Measurements from ENCODE around the gene VPS37B.
"Not testable (repeated sequence)": the region's sequence is repeated elsewhere in the genome, so short reads cannot be mapped to it uniquely, and the experiment has no call there.

The VPS37B gene

DNA sequence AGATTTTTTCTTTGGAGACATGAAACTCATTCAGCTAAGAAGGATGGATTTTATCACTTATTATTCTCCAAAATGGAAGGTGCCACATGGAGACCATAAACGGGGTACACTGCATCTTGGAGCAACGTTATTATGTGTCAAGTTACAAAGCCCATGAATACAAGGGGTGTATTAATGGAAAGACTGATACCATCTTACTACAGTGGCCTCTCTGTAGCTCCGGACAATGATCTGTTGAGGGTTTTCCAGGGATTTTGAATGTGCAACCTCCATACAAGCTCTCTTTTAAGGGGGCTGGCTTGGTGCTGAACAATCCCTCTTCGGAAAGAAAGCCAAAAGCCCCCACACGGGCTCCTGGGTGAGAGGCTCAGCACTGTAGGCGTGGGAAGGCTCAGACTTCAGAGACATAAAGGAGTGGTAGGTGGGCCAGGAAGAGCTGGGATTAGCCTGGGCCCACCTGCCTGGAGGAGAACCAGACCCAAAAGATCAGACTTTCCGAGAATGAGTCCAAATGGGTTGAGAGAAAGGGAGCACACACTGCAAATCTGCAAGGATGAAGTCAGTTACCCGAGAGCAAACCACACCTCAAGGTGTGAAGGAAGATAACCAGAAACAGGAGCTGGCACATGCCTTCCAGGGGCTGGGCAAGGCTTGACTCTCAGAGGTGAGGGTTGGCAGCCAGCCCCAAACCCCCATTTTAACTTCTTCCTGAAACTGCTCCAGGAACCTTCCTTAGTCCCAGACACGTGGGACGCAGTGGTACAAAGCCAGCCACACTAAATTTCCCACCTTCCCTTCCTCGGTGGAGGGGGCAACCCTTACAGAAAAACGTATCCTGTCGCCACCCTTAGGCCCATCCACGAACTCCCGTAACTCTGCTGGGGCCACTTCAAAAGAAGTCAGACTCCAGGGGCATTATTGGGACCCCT is 1.5 kb downstream of the VPS37B start:
- Histone ChIP-seq H3K27ac (ENCODE audit: low read depth, low read length) (no peak overlapping the region), H3K4me3 (ENCODE audit: insufficient read depth, low read length, poor library complexity, severe bottlenecking) (no peak overlapping the region), H3K27me3 (ENCODE audit: low read length) (no peaks in the 10 kb centered on the region), H4K20me1 (ENCODE audit: low read depth, low read length) (no peaks in the 10 kb centered on the region), H3K4me2 (ENCODE audit: low read depth, low read length, poor library complexity, severe bottlenecking) (no peak overlapping the region), H2AFZ (ENCODE audit: low read depth, low read length, severe bottlenecking) (no peak overlapping the region), H3K36me3 (ENCODE audit: low read length) (no peaks in the 10 kb centered on the region), H3K9me3 (ENCODE audit: insufficient read depth, low read length) (no peaks in the 10 kb centered on the region), H3K9ac (ENCODE audit: low read length) (no peak overlapping the region), H3K9me2 (replicated peaks; ENCODE audit: insufficient read depth, low read length) (no peaks in the 10 kb centered on the region), H3F3A (ENCODE audit: insufficient read depth) (no peaks in the 10 kb centered on the region), H3K79me2 (ENCODE audit: insufficient read depth, low read length) (no peaks in the 10 kb centered on the region)
- TF ChIP-seq, protein P1, sequence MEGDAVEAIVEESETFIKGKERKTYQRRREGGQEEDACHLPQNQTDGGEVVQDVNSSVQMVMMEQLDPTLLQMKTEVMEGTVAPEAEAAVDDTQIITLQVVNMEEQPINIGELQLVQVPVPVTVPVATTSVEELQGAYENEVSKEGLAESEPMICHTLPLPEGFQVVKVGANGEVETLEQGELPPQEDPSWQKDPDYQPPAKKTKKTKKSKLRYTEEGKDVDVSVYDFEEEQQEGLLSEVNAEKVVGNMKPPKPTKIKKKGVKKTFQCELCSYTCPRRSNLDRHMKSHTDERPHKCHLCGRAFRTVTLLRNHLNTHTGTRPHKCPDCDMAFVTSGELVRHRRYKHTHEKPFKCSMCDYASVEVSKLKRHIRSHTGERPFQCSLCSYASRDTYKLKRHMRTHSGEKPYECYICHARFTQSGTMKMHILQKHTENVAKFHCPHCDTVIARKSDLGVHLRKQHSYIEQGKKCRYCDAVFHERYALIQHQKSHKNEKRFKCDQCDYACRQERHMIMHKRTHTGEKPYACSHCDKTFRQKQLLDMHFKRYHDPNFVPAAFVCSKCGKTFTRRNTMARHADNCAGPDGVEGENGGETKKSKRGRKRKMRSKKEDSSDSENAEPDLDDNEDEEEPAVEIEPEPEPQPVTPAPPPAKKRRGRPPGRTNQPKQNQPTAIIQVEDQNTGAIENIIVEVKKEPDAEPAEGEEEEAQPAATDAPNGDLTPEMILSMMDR (IDR thresholded peaks at IDR 0.05; ENCODE audit: insufficient read depth, low read length, poor library complexity, severe bottlenecking): no peak
- TF ChIP-seq EZH2phosphoT487 (conservative IDR thresholded peaks at IDR 0.05; ENCODE audit: low read length): no peak

DNA sequence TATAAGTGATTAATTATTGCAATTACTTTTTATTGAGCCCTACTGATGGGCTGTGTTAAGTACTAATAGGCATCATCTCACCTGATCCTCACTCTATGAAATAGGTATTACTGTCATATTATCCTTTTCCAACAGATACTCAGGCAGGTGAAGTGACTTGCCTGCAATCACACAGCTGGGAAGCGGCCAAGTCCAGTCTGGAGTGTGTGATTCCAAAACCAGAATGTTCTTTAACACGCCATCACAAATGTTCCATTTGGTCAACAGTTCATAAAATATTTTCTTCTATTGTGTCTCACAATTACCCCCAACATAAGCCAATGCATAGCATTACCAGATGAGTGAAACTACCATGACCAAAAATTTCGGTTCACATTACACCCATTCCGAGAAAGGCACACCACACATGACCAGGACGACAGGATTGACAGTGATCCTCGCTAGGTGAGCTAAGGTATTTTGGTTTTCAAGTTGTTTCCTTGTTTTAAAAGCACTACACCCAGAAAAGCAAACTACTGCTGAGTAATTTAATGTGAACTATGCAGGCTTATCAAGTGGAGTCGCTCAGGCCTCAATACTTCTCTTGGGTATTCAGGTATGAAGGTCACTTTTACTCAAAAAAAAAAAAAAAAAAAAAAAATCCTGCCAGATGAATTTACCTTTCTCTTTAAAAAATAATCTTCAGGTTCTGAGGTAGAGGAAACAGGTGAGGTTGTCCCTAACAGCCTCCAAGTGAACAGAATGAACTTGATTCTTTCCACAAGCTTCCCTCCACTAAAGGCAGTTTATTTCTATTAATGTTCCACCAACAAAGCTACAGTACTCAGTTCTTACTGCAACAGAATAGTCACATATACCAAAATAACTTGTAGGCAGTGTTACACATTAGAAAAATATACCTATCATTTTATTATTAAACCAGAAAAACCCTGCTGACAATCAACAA is 2.4 kb downstream of the VPS37B start:
- TF ChIP-seq EZH2phosphoT487 (conservative IDR thresholded peaks at IDR 0.05; ENCODE audit: low read length): no peak
- TF ChIP-seq, protein P1 (IDR thresholded peaks at IDR 0.05; ENCODE audit: insufficient read depth, low read length, poor library complexity, severe bottlenecking): no peak
- Histone ChIP-seq H2AFZ (ENCODE audit: low read depth, low read length, severe bottlenecking) (no peak overlapping the region), H3K9me2 (replicated peaks; ENCODE audit: insufficient read depth, low read length) (no peaks in the 10 kb centered on the region), H3F3A (ENCODE audit: insufficient read depth) (no peaks in the 10 kb centered on the region), H3K79me2 (ENCODE audit: insufficient read depth, low read length) (no peaks in the 10 kb centered on the region), H3K9ac (ENCODE audit: low read length) (no peak overlapping the region), H3K4me2 (ENCODE audit: low read depth, low read length, poor library complexity, severe bottlenecking) (no peak overlapping the region), H3K27me3 (ENCODE audit: low read length) (no peaks in the 10 kb centered on the region), H4K20me1 (ENCODE audit: low read depth, low read length) (no peaks in the 10 kb centered on the region), H3K27ac (ENCODE audit: low read depth, low read length) (no peak overlapping the region), H3K36me3 (ENCODE audit: low read length) (no peaks in the 10 kb centered on the region), H3K9me3 (ENCODE audit: insufficient read depth, low read length) (no peaks in the 10 kb centered on the region), H3K4me3 (ENCODE audit: insufficient read depth, low read length, poor library complexity, severe bottlenecking) (no peak overlapping the region)

DNA sequence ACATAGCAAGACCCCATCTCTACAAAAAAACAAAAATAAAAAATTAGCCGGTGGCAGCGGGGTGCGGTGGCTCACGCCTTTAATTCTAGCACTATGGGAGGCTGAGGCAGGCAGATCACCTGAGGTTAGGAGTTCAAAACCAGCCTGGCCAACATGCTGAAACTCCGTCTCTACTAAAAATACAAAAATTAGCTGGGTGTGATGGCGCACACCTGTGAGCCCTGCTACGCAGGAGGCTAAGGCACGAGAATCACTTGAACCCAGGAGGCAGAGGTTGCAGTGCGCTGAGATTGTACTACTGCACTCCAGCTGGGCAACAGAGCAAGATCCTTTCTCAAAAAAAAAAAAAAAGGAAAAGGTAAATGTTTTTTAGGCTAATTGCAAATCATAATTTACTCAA is 3.2 kb downstream of the VPS37B start:
- not testable (repeated sequence) for H2AFZ ChIP-seq (ENCODE audit: low read depth, low read length, severe bottlenecking); H4K20me1 ChIP-seq (ENCODE audit: low read depth, low read length); H3K4me3 ChIP-seq (ENCODE audit: insufficient read depth, low read length, poor library complexity, severe bottlenecking); H3K27ac ChIP-seq (ENCODE audit: low read depth, low read length); H3K36me3 ChIP-seq (ENCODE audit: low read length); H3K9me3 ChIP-seq (ENCODE audit: insufficient read depth, low read length); H3K9me2 ChIP-seq (replicated peaks; ENCODE audit: insufficient read depth, low read length); H3K4me2 ChIP-seq (ENCODE audit: low read depth, low read length, poor library complexity, severe bottlenecking); H3F3A ChIP-seq (ENCODE audit: insufficient read depth); H3K27me3 ChIP-seq (ENCODE audit: low read length); H3K79me2 ChIP-seq (ENCODE audit: insufficient read depth, low read length); H3K9ac ChIP-seq (ENCODE audit: low read length)
